Ishikawa (cell line): ENCODE results near the gene ATAD3B.

Source experiments
- CEBPB ChIP-seq: IDR thresholded peaks from 2 replicates; pipeline ENCODE4 v1.6.1; 2012
- CREB1 ChIP-seq: IDR thresholded peaks from 2 replicates; pipeline ENCODE4 v1.6.1; 2012; ENCODE audit warnings: low read depth
- EP300 ChIP-seq: IDR thresholded peaks from 2 replicates; pipeline ENCODE4 v1.6.1; 2012; ENCODE audit warnings: borderline replicate concordance
- MAX ChIP-seq: IDR thresholded peaks from 2 replicates; pipeline ENCODE4 v1.6.1; 2012
- NFIC ChIP-seq: IDR thresholded peaks from 2 replicates; pipeline ENCODE4 v1.6.1; 2012
- RAD21 ChIP-seq: IDR thresholded peaks from 2 replicates; pipeline ENCODE4 v1.6.1; 2012; ENCODE audit warnings: low read depth
- TAF1 ChIP-seq: IDR thresholded peaks from 2 replicates; pipeline ENCODE4 v1.6.1; 2012; ENCODE audit warnings: low read depth, mild to moderate bottlenecking
- TCF12 ChIP-seq: IDR thresholded peaks from 2 replicates; pipeline ENCODE4 v1.6.1; 2012; ENCODE audit warnings: low read depth
- TEAD4 ChIP-seq: IDR thresholded peaks from 2 replicates; pipeline ENCODE4 v1.6.1; 2012
- YY1 ChIP-seq: IDR thresholded peaks from 2 replicates; pipeline ENCODE4 v1.6.1; 2012; ENCODE audit warnings: low read depth
- ZBTB7A ChIP-seq: IDR thresholded peaks from 2 replicates; pipeline ENCODE4 v1.6.1; 2012; ENCODE audit warnings: low read depth
- TF ChIP-seq, protein P1 (sequence below): IDR thresholded peaks from 2 replicates; pipeline ENCODE4 v1.6.1; 2012
- TF ChIP-seq, protein P2 (sequence below): IDR thresholded peaks from 2 replicates; pipeline ENCODE4 v1.6.1; 2012; ENCODE audit warnings: low read depth, mild to moderate bottlenecking

Gene ATAD3B

DNA sequence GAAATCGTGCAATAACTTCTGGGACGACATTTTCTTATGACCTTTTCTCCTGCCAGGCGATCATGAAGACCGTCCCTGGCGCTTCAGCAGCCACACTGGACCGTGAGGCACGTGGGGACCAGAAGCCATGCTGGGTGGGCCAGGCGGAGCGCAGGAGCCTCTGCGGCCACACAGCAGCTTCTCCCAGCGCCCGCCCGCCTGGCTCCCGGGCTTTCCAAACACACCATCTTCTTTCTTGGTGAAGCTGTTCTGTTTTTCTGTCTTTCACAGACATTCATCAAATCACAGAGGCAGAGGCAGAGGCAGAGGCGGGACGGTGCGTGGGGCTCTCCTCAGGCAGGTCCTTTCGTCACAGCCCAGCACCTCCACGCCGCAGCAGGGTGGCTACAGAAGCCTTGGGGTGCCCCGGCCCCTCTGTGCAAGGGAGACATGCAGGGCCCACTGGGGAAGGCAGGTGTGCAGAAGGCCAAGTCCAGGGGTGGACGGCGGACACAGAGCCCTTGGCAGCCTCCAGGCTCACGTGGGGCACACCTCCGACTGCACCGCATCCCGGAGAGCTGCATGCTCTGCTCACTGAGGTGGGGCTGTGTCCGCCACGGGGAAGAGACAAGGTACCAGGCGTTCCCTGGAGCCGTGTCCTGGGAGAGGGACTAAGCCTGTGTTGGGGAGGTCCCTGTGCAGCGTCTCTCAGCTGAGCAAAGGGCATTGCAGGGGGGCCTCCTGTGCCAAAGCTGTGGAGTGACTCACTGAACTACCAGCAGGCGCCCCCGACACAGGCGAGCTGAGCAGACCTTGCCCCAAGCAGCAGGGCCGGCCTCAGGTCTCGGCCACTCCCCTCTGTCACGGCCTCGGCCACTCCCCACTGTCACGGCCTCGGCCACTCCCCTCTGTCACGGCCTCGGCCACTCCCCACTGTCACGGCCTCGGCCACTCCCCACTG lies 71.5 kb downstream of the ATAD3B start:
- TF ChIP-seq YY1 (no peak), CREB1 (no peak), MAX (no peak), RAD21 (no peak), TAF1 (no peak), TEAD4 (no peak), ZBTB7A (no peak), EP300 (no peak), CEBPB (no peak), TCF12 (no peak), NFIC (no peak)

GRCh38 chr1:1543706-1544099 lies 72.1 kb downstream of the ATAD3B start:
- TF ChIP-seq, protein P1, sequence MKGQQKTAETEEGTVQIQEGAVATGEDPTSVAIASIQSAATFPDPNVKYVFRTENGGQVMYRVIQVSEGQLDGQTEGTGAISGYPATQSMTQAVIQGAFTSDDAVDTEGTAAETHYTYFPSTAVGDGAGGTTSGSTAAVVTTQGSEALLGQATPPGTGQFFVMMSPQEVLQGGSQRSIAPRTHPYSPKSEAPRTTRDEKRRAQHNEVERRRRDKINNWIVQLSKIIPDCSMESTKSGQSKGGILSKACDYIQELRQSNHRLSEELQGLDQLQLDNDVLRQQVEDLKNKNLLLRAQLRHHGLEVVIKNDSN = peak; percentile 63
- peak; percentile 90 for TF ChIP-seq MAX
- TF ChIP-seq, protein P2, sequence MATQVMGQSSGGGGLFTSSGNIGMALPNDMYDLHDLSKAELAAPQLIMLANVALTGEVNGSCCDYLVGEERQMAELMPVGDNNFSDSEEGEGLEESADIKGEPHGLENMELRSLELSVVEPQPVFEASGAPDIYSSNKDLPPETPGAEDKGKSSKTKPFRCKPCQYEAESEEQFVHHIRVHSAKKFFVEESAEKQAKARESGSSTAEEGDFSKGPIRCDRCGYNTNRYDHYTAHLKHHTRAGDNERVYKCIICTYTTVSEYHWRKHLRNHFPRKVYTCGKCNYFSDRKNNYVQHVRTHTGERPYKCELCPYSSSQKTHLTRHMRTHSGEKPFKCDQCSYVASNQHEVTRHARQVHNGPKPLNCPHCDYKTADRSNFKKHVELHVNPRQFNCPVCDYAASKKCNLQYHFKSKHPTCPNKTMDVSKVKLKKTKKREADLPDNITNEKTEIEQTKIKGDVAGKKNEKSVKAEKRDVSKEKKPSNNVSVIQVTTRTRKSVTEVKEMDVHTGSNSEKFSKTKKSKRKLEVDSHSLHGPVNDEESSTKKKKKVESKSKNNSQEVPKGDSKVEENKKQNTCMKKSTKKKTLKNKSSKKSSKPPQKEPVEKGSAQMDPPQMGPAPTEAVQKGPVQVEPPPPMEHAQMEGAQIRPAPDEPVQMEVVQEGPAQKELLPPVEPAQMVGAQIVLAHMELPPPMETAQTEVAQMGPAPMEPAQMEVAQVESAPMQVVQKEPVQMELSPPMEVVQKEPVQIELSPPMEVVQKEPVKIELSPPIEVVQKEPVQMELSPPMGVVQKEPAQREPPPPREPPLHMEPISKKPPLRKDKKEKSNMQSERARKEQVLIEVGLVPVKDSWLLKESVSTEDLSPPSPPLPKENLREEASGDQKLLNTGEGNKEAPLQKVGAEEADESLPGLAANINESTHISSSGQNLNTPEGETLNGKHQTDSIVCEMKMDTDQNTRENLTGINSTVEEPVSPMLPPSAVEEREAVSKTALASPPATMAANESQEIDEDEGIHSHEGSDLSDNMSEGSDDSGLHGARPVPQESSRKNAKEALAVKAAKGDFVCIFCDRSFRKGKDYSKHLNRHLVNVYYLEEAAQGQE = no peak

DNA sequence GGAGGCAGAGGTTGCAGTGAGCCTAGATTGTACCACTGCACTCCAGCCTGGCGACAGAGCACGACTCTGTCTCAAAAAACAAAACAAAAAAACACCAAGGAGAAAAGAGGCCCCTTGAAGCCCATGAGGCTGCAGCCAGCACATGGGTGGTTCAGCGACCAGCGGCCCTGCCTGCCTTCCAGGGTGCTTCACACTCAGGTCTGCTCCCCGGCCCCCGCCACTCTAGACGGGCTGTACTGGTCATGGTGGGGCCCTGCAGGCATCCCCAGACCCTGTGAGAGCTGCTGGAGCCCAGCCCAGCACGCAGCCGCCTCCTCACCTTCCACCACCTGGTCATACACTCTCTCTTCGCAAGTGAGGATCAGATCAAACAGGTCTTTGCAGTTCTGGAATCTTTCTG lies 73.0 kb downstream of the ATAD3B start:
- TF ChIP-seq TAF1 (no peak), ZBTB7A (no peak), RAD21 (no peak), NFIC (no peak), CEBPB (no peak), TEAD4 (no peak)
